CD14-positive monocyte (primary cell): ENCODE data around the gene CD46. TPM values are rescaled to one million over a fixed set of nuclear protein-coding genes. Genes with fewer than 3 reads are reported as not detected.

Experiments used
- DNase-seq, 3 donors: peaks; one replicate each; pipeline ENCODE4 v3.0.0-alpha.2; 2011 to 2022
- H2AFZ ChIP-seq: 2 replicates; pipeline ENCODE4 v1.6.0; 2012; ENCODE audit warnings: mild to moderate bottlenecking, low read depth, low read length, inconsistent platforms; ENCODE audit not compliant: insufficient read depth, poor library complexity, severe bottlenecking
- H3K27ac ChIP-seq, 2 donors: 1 replicate in 1 of 2; 2 replicates in 1 of 2; pipeline ENCODE4 v1.5.1; 2012 to 2013; ENCODE audit warnings: low read length in 2 of 2, control low read depth in 1 of 2, inconsistent platforms in 1 of 2, low read depth in 1 of 2, mild to moderate bottlenecking in 1 of 2
- H3K27me3 ChIP-seq, 2 donors: one replicate each; pipeline versions ENCODE4 v1.6.0 to v1.6.1; 2011 to 2013; ENCODE audit warnings: low read length in 2 of 2; ENCODE audit not compliant: control insufficient read depth in 2 of 2, insufficient read depth in 2 of 2
- H3K36me3 ChIP-seq, 2 donors: replicated peaks in 1 of 2; 1 replicate in 1 of 2; 2 replicates in 1 of 2; pipeline versions ENCODE4 v1.5.1 to v1.6.1; 2012 to 2013; ENCODE audit warnings: low read length in 2 of 2, control low read depth in 1 of 2, inconsistent platforms in 1 of 2, mild to moderate bottlenecking in 1 of 2; ENCODE audit not compliant: insufficient read depth in 2 of 2, control insufficient read depth in 1 of 2
- H3K4me1 ChIP-seq, 2 donors: 1 replicate in 1 of 2; 2 replicates in 1 of 2; pipeline versions ENCODE4 v1.5.1 to v1.6.1; 2012 to 2013; ENCODE audit warnings: low read length in 2 of 2, control low read depth in 1 of 2, inconsistent platforms in 1 of 2, mild to moderate bottlenecking in 1 of 2, moderate library complexity in 1 of 2; ENCODE audit not compliant: insufficient read depth in 2 of 2, control insufficient read depth in 1 of 2
- H3K4me2 ChIP-seq: replicated peaks from 2 replicates; pipeline ENCODE3; 2012; ENCODE audit warnings: low read length, moderate library complexity, mild to moderate bottlenecking; ENCODE audit not compliant: poor library complexity, severe bottlenecking; ENCODE audit errors: extremely low read depth
- H3K4me3 ChIP-seq, 3 experiments: fragments of 200-600 bp in 1 of 3; sonication (generic) in 1 of 3; replicated peaks in 1 of 3; 1 replicate in 2 of 3; 2 replicates in 1 of 3; pipeline ENCODE4 v1.5.1; 2011 to 2013; ENCODE audit warnings: low read length in 3 of 3, mild to moderate bottlenecking in 3 of 3, control low read depth in 2 of 3, low read depth in 2 of 3, inconsistent platforms in 1 of 3, moderate library complexity in 1 of 3
- H3K79me2 ChIP-seq: 2 replicates; pipeline ENCODE4 v1.6.0; 2012; ENCODE audit warnings: mild to moderate bottlenecking, control low read depth, inconsistent platforms, low read length, moderate library complexity; ENCODE audit not compliant: insufficient read depth
- H3K9ac ChIP-seq: 2 replicates; pipeline ENCODE4 v1.6.0; 2017; ENCODE audit warnings: low read length, mild to moderate bottlenecking; ENCODE audit not compliant: insufficient read depth, poor library complexity, severe bottlenecking
- H3K9me3 ChIP-seq, 2 donors: replicated peaks in 1 of 2; 1 replicate in 1 of 2; 2 replicates in 1 of 2; pipeline versions ENCODE4 v1.5.1 to v1.6.1; 2012 to 2013; ENCODE audit warnings: low read length in 2 of 2, control low read depth in 1 of 2; ENCODE audit not compliant: control insufficient read depth in 1 of 2, insufficient read depth in 1 of 2
- H4K20me1 ChIP-seq: 2 replicates; pipeline ENCODE4 v1.6.0; 2012; ENCODE audit warnings: mild to moderate bottlenecking, low read length, control low read depth, moderate library complexity; ENCODE audit not compliant: insufficient read depth
- H3K27ac Mint-ChIP-seq, 7 donors: one replicate each; pipeline ENCODE4 v1.8.0; 2020; ENCODE audit warnings: mild to moderate bottlenecking in 7 of 7, mixed read lengths in 7 of 7, moderate library complexity in 6 of 7, inconsistent platforms in 2 of 7
- H3K27me3 Mint-ChIP-seq, 3 donors: one replicate each; pipeline ENCODE4 v1.8.0; 2021 to 2022; ENCODE audit warnings: low read depth in 3 of 3, mild to moderate bottlenecking in 3 of 3, mixed read lengths in 3 of 3, moderate library complexity in 3 of 3, inconsistent platforms in 1 of 3
- H3K36me3 Mint-ChIP-seq, 2 donors: one replicate each; pipeline ENCODE4 v1.8.0; 2020; ENCODE audit warnings: mixed read lengths in 2 of 2, inconsistent platforms in 1 of 2, mild to moderate bottlenecking in 1 of 2
- H3K4me1 Mint-ChIP-seq: one replicate; pipeline ENCODE4 v1.8.0; 2020; ENCODE audit warnings: mild to moderate bottlenecking, mixed read lengths
- H3K4me3 Mint-ChIP-seq, 2 donors: one replicate each; pipeline ENCODE4 v1.8.0; 2020; ENCODE audit warnings: mild to moderate bottlenecking in 2 of 2, mixed read lengths in 2 of 2, moderate library complexity in 1 of 2
- H3K9me3 Mint-ChIP-seq, 7 donors: one replicate each; pipeline ENCODE4 v1.8.0; 2020 to 2022; ENCODE audit warnings: mixed read lengths in 7 of 7, mild to moderate bottlenecking in 6 of 7, moderate library complexity in 6 of 7, inconsistent platforms in 2 of 7
- WGBS: methylation state at CpG from one replicate; pipeline ENCODE4 v1.1.5; 2013; ENCODE audit warnings: missing lambda C conversion rate; ENCODE audit not compliant: insufficient coverage; 5-methylcytosine and 5-hydroxymethylcytosine counted together
- intact Hi-C, 2 donors: fragments of 100-400 bp; cut with micrococcal nuclease; formaldehyde crosslinking; loops; one replicate each; pipeline versions ENCODE4 v1.15.0 to v1.15.1; 2023
- polyA plus RNA-seq, 3 donors: library from polyadenylated mRNA; depleted of rRNA in 1 of 3; unstranded in 2 of 3; stranded (reverse) in 1 of 3; fragments of 300-500 nt in 2 of 3; fragments of >200 nt in 1 of 3; fragmentation: Illumina TruSeq in 2 of 3; gene quantifications; 1 replicate in 2 of 3; 2 replicates in 1 of 3; pipeline ENCODE4 v1.2.3, GENCODE V29; 2012 to 2021
- TF ChIP-seq, protein P1 (sequence below): fragments of 200-600 bp; IDR thresholded peaks from one replicate; pipeline ENCODE4 v1.8.0; 2022; ENCODE audit warnings: antibody characterized with exemption, mild to moderate bottlenecking

The CD46 gene
- polyA plus RNA-seq, 3 donors, result 139 to 259 (median 210) TPM

GRCh38 chr1:207821464-207822045 lies 69.7 kb downstream of the CD46 start:
- DNase-seq, result no peak
- Histone ChIP-seq H4K20me1 (peaks cover 53% of the 10 kb centered on the region), H2AFZ (no peak overlapping the region), H3K4me3 (no peak overlapping the region), H3K9ac (no peak overlapping the region), H3K27ac (no peak overlapping the region), H3K79me2 (peaks cover 67% of the 10 kb centered on the region), H3K9me3 (no peaks in the 10 kb centered on the region), H3K4me1 (peaks cover 52 to 63% of the 10 kb centered on the region in 2 donors), H3K4me2 (no peak overlapping the region), H3K27me3 (no peaks in the 10 kb centered on the region), H3K36me3 (peaks cover 24 to 44% of the 10 kb centered on the region in 2 donors)
- H3K27ac Mint-ChIP-seq, result peak overlapping the region in 3 of 7 donors; percentile 53 to 99 (median 63)
- peaks cover 53 to 65% of the 10 kb centered on the region in 2 donors for H3K36me3 Mint-ChIP-seq
- peaks cover 0 to 2% (median 0%) of the 10 kb centered on the region in 7 donors for H3K9me3 Mint-ChIP-seq
- WGBS, result 84% methylated on average over 15 of the region's 17 CpGs
- peaks cover 70% of the 10 kb centered on the region for H3K4me1 Mint-ChIP-seq
- peaks cover 0 to 5% (median 3%) of the 10 kb centered on the region in 3 donors for H3K27me3 Mint-ChIP-seq
- H3K4me3 Mint-ChIP-seq, result no peak overlapping the region
- intact Hi-C loops, result loop anchor here in 1 of 2 donors (10.0 kb wide), 1 partner anchor 143 kb away; no protein-coding TSS in a partner anchor
- TF ChIP-seq, protein P1, sequence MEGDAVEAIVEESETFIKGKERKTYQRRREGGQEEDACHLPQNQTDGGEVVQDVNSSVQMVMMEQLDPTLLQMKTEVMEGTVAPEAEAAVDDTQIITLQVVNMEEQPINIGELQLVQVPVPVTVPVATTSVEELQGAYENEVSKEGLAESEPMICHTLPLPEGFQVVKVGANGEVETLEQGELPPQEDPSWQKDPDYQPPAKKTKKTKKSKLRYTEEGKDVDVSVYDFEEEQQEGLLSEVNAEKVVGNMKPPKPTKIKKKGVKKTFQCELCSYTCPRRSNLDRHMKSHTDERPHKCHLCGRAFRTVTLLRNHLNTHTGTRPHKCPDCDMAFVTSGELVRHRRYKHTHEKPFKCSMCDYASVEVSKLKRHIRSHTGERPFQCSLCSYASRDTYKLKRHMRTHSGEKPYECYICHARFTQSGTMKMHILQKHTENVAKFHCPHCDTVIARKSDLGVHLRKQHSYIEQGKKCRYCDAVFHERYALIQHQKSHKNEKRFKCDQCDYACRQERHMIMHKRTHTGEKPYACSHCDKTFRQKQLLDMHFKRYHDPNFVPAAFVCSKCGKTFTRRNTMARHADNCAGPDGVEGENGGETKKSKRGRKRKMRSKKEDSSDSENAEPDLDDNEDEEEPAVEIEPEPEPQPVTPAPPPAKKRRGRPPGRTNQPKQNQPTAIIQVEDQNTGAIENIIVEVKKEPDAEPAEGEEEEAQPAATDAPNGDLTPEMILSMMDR, result no peak

GRCh38 chr1:207822124-207822601 lies 70.3 kb downstream of the CD46 start:
- 97% methylated on average over 6 of the region's 8 CpGs for WGBS
- H3K4me3 ChIP-seq, result peak overlapping the region in 2 of 3 experiments; percentile 2 to 76
- peak overlapping the region; percentile 90 to 91 for H3K4me3 Mint-ChIP-seq
- no peak for DNase-seq
- peaks cover 52 to 63% of the 10 kb centered on the region in 2 donors for H3K4me1 ChIP-seq
- no peak overlapping the region for H3K9ac ChIP-seq
- H3K27ac Mint-ChIP-seq, result peak overlapping the region in 6 of 7 donors; percentile 96 to 99 (median 99)
- H3K4me1 Mint-ChIP-seq, result peaks cover 70% of the 10 kb centered on the region
- no peaks in the 10 kb centered on the region for H3K27me3 ChIP-seq
- H3K27ac ChIP-seq, result peak overlapping the region in 1 of 2 donors; percentile 98
- H3K4me2 ChIP-seq, result peak overlapping the region; percentile 83
- peaks cover 72% of the 10 kb centered on the region for H3K79me2 ChIP-seq
- peaks cover 0 to 5% (median 3%) of the 10 kb centered on the region in 3 donors for H3K27me3 Mint-ChIP-seq
- no peaks in the 10 kb centered on the region for H3K9me3 ChIP-seq
- peaks cover 18 to 38% of the 10 kb centered on the region in 2 donors for H3K36me3 ChIP-seq
- TF ChIP-seq, protein P1, result no peak
- H3K36me3 Mint-ChIP-seq, result peaks cover 48 to 64% of the 10 kb centered on the region in 2 donors
- peaks cover 0 to 2% (median 0%) of the 10 kb centered on the region in 7 donors for H3K9me3 Mint-ChIP-seq
- no peak overlapping the region for H2AFZ ChIP-seq
- peaks cover 47% of the 10 kb centered on the region for H4K20me1 ChIP-seq
- intact Hi-C loops, result loop anchor here in 1 of 2 donors (10.0 kb wide), 1 partner anchor 143 kb away; no protein-coding TSS in a partner anchor
